Esophagus squamous epithelium (tissue), 4 donors: ENCODE measurements around the gene SCYGR7.

Source experiments
- CTCF ChIP-seq, 6 experiments: fragments of 450-650 bp in 4 of 6; fragments of 200-600 bp in 2 of 6; sonication (generic) in 2 of 6; IDR thresholded peaks; one replicate each; pipeline ENCODE4 v1.5.1; 2016 to 2019; ENCODE audit warnings: antibody characterized with exemption in 6 of 6, mild to moderate bottlenecking in 4 of 6, moderate library complexity in 4 of 6
- POLR2A ChIP-seq, 4 donors: fragments of 450-650 bp; IDR thresholded peaks; one replicate each; pipeline ENCODE4 v1.6.1; 2017; ENCODE audit warnings: antibody characterized with exemption in 4 of 4, mild to moderate bottlenecking in 4 of 4, moderate library complexity in 3 of 4

DNA sequence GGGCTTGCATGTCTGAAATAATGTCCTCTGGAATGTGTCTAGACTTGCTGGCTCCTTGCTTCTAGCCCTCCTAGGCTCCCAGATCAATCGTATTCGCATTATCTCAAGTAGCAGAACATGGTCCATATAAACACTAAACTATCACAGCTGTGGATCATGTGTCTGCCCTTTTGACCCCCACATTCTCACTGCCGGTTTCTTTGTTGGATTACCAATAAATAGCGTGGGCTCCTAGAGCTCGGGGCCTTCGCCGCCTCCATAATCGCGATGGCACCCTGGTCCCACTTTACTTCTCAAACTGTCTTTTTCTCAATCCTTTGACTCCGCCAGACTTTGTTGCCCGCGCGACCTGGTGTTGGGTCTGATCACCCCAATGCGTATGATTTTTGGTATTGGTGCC lies 11.2 kb downstream of the SCYGR7 start:
- TF ChIP-seq CTCF (IDR thresholded peaks at IDR 0.05) (no peak), POLR2A (IDR thresholded peaks at IDR 0.05) (no peak)
